ENCODE data around the gene TBC1D12.
A peak's percentile ranks its signal among the peaks of the same experiment; 100 is the strongest.
"Not testable (repeated sequence)": the region's sequence is repeated elsewhere in the genome, so short reads cannot be mapped to it uniquely, and the experiment has no call there.

Gene TBC1D12

DNA sequence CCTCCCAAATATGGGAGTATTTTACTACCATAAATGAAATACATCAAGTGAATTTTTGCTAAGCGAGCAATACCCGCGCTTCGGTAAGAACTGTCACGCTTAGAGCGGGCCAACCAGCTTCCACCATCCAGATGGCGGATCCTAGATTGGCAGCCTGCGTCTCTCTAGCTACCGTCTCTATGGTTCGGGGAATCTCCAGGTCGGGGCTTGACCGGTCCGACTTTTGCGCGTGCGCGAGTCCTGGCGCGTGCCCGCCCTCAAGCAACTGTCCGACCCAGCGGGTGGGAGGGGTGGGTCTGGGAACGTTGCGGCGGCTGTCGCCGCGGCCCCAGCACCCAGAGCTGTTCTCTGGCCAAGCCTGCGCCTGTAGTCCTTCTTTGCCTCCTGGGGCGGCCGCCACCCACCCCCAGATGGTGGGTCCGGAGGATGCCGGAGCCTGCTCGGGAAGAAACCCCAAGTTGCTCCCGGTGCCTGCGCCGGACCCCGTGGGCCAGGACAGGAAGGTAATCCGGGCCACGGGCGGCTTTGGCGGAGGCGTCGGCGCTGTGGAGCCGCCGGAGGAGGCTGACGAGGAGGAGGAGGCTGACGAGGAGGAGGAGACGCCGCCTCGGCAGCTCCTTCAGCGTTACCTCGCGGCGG is at the start of gene TBC1D12:
Gene TBC1D12, plus strand, starts transcription at position 338 of the 639 bp plus-strand sequence. Its CDS starts 73 bp downstream, at position 411.
- DNase-seq: no peak

DNA sequence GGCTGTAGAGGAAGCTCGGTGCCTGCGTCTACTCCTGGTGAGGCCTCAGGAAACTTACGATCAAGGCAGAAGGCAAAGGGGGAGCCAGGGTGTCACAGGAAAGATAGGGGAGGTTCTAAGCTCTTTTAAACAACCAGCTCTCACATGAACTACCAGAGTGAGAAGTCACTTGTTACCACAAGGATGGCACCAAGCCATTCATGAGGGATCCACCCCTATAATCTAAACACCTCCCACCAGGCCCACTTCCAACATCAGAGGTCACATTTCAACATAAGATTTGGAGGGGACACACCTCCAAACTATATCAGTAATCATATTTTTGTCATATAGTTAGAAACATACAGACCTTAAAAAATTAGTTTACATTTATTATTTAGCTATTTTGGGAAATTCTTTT is 49.0 kb upstream of the TBC1D12 start:
- no peak for DNase-seq

DNA sequence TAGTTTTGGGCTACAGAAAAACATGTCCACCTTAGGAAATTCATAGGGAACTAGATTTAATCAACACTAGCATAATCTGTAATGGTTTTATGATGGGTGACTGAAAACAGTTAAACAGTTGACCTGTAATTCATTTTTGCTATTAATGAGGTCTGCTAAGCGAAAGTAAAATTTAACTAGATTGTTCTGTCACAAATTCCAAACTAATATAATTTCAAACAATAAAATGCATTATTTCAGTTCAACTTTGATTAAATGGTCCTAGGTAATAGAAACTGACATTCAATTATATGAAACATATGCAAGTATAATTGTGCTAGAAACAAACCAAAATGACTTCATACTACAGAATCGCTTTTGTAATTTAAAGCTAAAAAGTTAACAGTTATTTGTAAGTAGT is 46.5 kb upstream of the TBC1D12 start:
- no peak for DNase-seq

DNA sequence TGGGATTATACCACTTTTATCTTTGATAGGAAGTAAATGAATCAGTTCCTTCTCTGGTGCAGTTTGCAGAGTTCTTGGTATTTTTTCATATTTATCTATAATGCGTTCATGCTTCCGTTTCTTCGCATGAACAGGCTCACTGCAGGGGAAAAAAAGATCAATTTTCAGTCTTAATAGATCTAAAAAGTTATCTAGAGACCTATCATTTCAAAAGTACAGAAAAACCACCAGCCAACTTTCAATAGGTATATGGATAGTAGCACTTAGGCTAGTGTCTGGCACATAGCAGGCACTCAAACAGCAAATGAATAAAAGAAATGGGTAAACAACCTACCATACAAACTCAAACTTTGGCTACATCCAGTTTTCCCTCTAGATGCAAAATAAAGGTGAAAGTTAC is 45.1 kb upstream of the TBC1D12 start:
- DNase-seq: no peak

DNA sequence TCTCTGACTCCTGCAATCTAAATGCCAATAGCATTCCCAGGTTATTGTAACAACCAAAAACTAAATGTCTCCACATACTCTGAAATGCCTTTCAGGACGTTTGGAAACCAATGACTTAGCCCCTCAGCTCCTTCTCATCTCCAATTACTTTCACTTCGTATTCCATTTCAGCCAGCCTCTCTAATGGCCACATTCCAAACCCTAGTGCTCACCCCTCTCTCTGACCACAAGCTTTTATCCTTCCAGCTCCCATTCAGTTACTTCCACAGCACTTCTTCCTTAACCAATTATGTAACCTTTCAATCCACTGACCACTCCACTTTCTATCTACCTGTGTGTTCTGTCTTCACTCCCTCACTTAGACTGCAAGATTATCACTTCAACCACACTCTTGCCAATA is 43.9 kb upstream of the TBC1D12 start:
- no peak for DNase-seq

DNA sequence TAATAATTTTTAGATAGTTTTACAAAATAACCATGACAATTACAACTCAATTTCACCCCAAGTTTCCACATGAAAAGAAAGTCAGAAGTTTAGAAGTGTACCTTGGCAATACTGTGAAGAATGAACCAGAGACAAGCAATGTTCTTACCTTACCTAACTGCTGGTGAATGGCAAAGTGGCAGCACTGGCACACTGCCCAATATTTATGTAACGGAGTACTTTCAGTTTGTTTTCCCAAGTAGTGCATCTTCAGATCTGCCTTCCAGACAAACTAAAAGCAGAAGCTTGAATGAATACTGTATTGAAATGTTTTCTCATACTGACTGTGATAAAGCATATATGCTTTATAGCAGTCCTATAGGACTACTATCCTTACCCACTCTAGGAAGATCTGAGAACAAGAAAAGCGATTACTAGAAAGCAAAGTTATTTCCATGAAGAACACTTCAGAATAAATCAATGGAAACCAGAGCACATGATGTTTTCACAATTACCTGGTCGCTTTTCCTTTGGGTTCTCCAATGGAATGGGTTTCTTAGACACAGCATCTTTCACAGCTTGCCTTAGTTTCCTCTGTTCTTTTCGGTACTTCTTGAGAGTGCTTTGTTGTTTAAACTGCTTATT is 41.1 kb upstream of the TBC1D12 start:
- DNase-seq: no peak

DNA sequence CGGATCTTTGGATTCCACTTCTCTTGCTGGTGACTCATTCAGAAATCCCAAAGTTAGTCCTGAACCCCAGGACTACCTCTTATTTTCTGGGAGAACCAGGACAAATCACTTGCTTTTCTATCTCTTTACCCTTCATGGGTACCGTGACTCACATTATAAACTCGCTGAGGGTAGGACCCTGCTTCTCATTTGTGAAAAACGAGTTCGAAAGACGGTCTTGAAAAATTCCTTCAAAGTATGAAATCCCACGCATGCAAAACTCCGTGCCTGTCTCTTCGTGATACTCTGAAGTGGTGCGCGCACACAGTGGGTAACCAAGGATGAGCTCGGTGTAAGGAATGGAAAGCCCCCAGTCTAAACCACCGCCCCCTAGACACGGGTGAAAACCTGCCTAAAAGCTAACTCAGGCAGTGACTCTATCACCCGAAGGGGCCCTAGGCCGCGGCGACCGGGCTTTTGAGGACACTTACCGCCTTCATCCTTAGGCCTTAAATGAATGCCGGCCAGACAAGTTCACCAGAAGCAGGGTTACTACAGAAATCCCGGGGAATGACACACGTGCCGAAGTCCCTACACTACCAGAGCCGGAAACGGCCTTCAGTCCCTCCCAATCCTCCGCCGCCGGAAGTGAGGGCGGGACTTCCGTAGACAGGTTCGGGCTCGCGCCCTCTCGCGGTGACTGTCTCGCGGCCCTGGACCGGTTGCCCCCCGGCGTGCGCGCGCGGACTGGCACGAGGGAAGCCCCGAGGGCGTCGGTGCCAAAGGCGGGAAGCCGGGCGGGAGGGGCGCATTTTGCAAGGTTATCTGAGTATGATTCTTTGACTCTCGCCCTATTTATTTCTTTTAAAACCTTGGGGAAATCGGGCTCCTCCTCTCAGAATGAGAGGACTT is 39.7 kb upstream of the TBC1D12 start, which contains the start of gene NOC3L:
Gene NOC3L, minus strand, starts transcription at position 580 of the 891 bp plus-strand sequence. Its CDS starts 101 bp downstream, at position 479.
- DNase-seq: peak; percentile 83

DNA sequence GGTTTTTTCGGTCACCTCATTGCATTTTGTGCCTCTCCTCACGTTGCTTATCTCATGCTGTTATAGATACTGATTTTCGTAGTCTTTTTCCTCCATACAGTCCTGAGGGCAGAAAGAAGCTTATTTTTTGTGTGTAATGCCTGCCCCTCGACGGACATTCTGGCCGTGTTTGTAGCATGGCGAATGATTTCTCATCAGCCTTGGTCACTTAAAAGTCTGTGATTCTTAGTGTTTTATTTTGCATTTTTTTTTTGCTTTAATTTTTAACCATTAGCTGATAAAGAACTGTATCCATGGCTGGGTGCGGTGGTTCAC is 39.1 kb upstream of the TBC1D12 start:
- no peak for DNase-seq

DNA sequence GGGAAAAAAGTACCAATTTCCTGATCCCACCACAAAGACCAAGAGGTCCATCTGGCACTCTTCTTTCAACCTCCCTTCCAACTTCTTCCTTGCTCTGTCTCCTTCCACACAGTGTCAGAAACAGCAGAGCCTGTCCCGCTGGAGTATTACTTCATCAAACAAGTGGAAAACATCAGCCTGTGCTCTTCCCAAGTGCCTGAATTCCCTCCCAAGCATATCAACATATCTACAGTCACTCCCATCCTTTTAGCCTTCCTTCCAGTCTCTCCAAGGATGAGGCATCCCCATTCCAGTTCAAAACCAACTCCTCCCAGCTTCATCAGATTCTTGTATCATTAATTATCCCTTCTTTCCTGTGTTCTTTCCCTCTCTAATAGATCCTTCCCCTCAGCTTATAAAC is 37.9 kb upstream of the TBC1D12 start:
- no peak for DNase-seq

DNA sequence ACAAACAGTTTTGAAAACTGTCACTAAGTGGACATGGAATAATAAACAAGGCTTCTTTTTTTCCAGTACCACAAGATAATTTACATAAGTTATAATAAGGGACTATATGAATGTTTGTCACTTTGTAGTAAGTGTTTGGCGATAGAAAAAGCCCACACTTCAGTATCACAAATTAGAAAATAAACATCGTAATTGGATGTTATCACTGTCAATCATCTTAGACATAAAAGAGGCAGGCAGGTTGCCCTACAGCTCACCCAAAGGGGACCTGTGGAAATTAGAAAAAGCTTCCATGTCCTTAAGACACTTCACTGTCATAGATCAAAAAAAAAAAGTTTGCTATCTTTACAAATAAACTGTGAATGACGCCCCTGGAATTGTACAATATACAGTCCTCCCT is 36.0 kb upstream of the TBC1D12 start:
- DNase-seq: no peak

DNA sequence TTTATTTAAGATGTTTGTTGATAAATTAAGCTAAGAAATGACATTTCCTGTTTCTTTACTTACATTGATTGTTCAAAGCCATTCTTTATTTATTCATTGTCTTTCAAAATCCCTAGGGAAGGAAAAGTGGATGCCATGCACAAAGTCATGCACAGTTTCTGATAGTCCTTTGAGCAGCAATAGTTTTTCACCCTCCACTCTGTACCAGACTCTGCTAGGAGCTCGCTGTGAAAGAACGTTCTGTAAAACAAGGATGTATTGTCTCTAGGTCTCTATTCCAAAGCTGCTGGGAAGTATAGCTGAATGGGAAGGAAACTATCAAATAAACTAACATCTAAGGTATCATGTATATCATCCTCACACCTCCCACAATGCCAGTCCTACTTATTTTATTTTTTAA is 31.8 kb upstream of the TBC1D12 start:
- no peak for DNase-seq

DNA sequence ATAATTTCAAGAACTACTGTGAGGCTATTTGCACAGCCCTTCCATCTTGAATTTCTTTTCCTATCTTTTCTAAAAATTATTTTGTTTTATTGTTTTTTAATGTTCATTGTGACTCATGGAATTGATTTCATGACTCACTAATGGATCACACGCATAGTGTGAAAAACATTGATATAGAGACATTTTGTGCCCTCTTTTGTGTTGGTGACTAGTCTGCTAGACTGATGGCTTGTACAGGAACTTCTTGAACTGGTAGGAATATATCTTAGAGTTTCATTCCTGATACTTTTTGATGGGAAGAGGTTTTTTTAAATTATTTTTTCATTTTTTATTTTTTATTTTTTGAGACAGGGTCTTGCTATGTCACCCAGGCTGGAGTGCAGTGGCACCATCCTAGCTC is 27.0 kb upstream of the TBC1D12 start:
- no peak for DNase-seq

DNA sequence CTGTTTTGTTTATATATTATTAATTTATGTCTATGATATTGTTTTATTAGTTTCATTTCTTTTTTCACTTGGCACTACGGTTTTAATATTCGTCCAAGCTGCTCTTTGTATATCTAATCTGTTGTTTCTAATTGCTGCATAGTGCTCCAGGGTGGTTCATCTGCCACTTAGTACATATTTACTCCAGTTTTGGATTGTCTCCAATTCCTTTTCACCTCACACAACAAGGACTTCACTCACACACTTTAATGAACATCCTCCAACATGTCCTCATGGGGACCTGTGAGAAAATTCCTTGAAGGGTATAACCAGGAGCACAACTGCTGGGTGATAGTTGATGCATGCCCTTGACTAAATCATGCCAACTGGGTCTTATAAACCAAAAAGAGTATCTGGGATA is 25.5 kb upstream of the TBC1D12 start:
- DNase-seq: no peak

DNA sequence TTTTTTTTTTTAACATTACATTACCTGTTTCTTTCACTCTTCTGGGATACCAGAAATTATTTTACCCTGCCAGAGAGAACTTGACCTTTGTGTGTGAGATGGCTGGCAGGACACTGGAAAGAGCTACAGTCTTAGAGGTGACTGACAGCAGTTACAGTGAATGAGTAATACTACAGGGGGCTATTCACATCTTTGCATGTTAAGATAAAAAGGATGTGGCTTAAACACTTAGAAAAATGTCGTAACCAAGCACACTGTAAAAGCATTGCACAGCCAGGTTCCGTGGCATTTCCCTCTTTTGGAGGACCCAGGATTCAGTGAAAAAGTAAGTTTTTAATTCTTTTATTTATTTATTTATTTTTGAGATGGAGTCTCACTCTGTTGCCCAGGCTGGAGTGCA is 18.8 kb upstream of the TBC1D12 start:
- no peak for DNase-seq

DNA sequence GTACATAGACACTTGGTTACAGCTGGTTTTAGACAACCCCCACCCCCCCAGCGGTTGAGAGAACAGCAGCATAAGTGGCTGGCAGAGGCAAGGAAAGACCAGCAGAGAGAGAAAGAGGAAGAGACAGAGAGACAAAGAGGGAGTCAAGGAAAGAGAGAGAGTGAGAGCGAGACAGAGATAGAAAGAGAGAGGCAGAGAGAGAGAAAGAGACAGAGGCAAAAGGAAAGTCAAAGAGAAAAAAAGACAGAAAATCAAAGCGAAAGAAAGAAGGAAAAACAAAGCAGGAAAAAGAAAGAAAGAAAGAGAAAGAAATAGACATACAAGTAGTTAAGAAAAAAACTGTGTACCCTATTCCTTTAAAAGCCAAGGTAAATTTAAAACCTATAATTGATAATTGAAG is 16.6 kb upstream of the TBC1D12 start:
- DNase-seq: not testable (repeated sequence)

DNA sequence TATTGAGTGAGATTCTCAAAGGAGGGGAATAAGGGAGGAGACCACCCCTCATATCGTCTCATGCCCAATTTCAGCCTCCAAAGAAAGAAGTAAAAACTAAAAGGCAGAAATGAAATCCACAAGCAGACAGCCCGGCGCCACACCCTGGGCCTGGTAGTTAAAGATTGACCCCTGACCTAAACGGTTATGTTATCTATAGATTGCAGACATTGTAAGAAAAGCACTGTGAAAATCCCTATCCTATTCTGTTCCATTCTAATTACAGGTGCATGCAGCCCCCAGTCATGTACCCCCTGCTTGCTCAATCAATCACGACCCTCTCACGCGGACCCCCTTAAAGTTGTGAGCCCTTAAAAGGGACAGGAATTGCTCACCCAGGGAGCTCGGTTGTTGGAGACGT is 10.2 kb upstream of the TBC1D12 start:
- not testable (repeated sequence) for DNase-seq

DNA sequence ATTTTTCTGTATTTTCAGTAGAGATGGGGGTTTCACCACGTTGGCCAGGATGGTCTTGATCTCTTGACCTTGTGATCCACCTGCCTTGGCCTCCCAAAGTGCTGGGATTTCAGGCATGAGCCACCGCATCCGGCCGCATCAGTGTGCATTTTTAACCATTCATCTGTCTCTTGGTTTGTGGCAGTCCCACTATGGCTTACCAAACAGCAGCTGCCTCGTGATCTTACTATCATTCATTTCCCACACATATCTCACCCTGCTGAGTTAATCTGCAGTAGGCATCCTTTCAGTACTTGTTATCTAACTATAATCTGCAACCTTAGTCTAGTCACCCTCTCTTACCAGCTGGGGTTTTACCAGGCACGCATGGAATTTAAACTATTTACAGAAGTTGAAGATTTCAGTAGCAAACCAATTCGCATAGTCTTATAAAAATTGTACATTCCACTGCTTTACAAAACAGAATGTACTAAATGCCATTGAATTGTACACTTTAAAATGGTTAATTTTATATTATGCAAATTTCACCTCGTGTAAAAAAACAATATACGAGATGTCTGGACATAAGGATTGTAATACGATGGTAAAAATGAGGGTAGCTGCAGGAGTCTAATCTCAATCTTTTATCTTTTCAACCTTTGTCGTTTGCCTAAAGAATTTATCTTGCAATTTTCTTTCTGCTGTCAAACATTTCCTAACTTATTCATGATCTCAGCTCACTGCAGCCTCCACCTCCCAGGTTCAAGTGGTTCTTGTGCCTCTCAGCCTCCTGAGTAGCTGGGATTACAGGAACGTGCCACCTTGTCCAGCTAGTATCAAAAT is 4.6 kb upstream of the TBC1D12 start:
- no peak for DNase-seq

DNA sequence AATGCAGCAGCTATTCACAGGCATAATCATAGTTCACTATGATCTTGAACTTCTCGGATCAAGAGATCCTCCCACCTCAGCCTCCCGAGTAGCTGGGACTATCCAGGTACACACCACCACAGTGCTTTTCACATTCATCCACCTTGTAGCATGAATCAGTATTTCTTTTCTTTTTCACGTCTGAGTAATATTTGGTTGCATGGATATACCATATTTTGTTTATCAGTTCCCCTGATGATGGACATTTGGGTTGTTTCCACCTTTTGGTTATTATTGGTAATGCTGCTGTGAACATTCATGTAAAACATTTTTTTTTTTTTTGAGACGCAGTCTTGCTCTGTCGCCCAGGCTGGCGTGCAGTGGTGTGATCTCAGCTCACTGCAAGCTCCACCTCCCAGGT is 3.6 kb upstream of the TBC1D12 start:
- no peak for DNase-seq

DNA sequence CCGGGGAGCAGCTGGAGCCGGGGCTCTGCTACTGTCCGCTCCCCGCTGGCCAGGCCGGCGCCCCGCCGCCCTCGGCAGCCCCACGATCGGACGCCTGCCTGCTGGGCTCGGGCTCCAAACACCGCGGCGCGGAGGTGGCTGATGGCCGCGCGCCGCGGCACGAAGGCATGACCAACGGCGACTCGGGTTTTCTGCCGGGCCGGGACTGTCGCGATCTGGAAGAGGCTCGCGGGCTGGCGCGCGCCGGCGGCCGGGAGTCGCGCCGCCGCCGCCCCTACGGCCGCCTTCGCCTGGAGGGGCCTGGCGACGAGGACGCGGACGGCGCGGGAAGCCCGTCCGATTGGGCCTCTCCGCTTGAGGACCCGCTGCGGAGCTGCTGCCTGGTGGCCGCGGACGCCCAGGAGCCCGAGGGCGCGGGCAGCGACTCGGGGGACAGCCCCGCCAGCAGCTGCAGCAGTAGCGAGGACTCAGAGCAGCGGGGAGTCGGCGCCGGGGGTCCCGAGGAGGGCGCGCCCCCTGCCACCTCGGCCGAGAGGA is 570 bp downstream of the TBC1D12 start:
- no peak for DNase-seq

DNA sequence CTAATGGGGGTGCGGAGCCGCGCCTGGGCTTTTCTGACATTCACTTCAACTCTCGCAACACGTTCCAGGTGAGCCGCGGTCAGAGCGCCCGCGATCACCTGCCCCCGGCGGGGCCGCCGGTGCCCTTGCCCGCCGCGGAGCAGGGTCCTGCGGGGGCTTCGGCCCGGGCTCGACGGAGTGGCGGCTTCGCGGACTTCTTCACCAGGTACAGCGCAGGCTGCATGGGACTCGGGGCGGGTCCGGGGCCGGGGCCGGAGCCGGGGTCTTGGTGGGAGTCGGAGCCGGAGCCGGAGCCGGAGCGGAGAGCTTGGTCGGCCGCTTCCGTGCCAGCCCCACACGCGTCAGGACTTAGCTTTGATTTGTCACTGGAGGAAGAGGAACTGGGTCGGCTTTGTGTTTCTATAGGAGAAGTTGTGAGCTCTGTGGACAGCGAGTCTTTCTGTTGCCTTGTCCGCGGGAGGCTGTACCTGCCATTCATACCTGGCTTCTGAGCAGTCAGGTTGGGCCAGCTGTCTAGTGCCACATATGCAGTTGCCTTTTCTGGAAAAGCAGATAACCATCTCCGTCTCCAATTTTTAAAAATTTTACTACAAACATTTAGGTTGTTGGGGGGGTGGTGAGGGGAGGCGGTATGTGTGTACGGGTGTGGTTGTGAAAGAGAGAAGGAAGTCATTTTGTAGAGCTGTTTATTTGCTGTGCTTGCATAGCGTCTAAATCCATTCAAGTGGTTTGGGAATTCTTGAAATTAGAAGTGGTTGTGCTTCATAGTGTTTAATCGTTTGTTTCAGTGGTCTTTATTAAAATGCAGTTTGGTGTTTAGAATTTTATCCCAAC is 1.3 kb downstream of the TBC1D12 start:
- no peak for DNase-seq

DNA sequence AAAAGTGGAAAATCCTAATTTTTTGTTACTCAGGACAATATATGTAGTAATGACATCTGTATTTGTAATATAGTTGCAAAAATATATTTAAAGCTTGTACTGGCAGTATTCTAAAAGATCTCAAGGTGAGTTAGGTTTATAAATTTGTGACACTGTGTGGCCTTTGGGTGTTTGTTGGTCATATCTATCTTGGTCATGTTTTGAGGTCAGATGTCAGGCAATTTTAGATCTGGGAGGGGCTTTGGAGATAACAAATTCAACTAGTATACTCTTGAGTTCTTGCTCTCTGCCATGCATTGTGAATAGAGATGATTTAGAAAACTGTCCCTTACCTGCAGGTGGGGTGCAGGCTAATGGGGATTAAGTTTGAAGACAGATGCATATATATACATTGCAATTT is 3.1 kb downstream of the TBC1D12 start:
- no peak for DNase-seq

DNA sequence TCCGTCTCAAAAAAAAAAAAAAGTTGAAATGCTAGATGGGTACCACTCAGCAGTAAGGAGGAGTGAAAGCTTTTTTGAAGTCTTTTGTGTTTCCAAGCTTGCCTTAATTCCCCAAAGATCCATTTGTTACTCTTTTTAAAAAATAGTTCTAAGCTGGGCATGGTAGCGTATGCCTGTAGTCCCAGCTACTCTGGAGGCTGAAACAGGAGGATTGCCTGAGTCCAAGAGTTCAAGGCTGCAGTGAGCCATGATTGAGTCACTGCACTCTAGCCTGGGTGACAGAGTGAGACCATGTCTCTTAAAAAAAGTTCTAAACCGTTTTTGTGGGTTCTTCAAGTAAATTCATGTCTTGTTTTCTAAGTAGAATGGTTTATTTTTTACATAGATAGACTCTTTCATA is 5.3 kb downstream of the TBC1D12 start:
- no peak for DNase-seq

Measured in GF-D8 (cell line).